ENCODE measurements around the gene INTS7.

- TF ChIP-seq TAF1 (conservative IDR thresholded peaks at IDR 0.05) = no peak
- TF ChIP-seq JUND (IDR thresholded peaks at IDR 0.05) = no peak
- no peak for TF ChIP-seq CTCF (IDR thresholded peaks at IDR 0.05; ENCODE audit: low read depth, low read length, missing input control)
Measured at GRCh38 chr1:211915924-211916323, 119.4 kb downstream of the INTS7 start.
